NCI-H82 (cell line): ENCODE data around the gene RAD51B.
"Not testable (repeated sequence)": the region's sequence is repeated elsewhere in the genome, so short reads cannot be mapped to it uniquely, and the experiment has no call there.

Experiments
- DNase-seq: peaks from one replicate; lab custom pipeline; 2025; lab: John Stamatoyannopoulos, UW

The RAD51B gene

DNA sequence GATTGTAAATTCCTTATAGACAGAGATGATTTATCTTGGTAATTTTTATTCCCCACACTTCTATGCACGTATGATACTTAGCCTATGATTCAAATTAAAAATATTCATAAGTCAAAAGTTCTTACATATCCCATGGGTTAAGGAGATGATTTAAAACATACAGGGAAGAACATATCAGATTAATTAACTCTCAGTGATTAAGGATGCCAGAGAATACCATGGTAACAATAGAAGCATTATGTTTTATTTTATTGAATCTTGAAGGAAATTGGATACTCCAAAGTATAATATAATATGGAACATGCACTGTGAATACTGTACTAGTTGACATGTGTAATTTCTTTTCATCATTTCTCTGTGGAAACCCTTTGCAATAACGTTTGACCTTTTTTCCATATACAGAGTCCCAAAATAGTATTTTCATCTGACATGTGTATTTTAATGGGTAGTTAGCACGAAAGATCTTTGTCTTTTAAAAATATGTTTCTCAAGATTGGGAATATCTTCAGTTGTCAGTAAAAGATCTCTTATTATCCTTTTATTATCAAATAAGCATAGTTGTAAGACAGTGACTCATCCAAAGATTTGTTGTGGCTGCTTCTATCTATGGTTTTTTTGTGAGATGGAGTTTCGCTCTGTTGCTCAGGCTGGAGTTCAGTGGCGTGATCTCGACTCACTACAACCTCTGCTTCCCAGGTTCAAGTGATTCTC lies 166.7 kb downstream of the RAD51B start:
- no peak for DNase-seq

DNA sequence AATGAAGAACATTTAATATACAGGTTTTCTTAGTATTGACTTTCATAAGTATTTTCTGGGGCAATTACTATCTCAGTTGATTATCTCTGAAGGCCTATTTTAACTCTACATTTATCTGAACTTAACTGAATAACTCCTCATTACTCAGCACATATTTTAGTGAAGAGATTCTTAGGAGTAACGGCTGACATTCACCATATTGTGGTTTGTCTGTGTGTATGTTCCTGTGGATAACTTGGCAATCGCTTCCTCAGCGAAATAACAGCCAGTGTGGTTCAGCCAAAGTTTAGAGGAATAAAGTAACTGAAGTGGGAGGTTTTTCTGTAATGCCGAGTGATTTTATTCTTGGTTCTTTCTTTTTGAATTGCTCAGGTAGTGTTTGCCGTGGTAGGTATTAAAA lies 168.0 kb downstream of the RAD51B start:
- DNase-seq = no peak

DNA sequence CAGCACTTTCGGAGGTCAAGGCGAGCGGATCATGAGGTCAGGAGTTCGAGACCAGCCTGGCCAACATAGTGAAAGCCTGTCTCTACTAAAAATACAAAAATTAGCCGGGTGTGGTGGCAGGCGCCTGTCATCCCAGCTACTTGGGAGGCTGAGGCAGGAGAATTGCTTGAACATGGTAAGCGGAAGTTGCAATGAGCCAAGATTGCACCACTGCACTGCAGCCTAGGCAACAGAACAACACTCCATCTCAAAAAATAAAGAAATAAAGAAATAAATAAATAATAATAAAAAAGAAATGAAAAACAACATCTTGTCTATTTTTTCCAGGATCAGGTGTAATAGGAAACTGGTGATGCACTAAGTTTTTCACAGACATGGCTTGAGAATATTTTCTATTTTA lies 168.6 kb downstream of the RAD51B start:
- not testable (repeated sequence) for DNase-seq

DNA sequence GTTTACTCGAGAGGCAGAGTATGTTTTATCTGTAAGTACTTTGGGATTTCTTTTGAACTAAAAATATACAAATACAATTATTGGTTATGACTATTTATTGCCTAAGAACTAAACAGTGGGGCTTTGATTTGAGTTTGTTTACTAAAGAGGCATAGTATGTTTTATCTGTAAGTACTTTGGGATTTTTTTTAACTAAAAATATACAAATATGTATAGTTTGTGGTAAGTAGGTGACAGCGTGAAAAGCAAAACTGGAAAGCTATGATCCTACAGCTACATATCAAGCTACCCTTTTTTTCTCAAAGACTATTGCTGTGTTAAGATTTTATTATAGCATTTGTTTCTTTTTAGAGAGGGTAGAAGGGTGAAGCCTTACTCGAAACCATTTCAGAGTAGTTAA lies 171.0 kb downstream of the RAD51B start:
- DNase-seq = no peak

DNA sequence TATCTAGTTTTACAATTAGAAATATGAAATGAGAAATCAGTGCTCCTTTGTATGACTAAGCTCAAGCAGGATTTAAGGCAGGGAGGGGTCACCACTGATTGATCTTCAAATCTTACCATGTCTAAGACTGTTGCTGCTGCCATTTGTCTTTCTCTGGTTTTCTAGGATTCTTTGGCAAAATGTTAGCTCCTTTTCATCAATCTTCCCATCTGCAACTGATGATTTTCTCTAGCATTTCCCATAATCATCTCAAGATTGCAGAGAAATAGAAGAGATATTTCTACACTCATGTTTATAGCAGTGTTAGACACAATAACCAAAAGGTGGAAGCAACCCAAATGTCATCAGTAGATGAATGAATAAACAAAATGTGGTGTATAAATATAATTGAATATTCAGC lies 175.0 kb downstream of the RAD51B start:
- DNase-seq = no peak

DNA sequence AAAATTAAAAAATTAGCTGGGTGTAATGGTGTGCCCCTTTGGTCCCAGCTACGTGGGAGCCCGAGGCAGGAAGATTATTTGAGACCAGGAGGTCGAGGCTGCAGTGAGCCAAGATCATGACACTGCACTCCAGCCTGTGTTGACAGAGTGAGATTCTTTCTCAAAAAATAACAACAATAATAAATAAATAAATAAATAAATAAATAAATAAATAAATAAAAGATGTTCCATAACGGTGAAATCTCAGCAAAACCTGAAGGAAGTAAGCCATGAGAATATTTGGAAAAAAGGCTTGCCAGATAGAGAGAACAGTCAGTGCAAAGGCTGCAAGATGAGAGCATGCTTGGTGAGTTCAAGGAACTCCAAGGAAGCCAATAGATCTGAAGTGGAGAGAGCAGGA lies 176.7 kb downstream of the RAD51B start:
- DNase-seq = no peak

DNA sequence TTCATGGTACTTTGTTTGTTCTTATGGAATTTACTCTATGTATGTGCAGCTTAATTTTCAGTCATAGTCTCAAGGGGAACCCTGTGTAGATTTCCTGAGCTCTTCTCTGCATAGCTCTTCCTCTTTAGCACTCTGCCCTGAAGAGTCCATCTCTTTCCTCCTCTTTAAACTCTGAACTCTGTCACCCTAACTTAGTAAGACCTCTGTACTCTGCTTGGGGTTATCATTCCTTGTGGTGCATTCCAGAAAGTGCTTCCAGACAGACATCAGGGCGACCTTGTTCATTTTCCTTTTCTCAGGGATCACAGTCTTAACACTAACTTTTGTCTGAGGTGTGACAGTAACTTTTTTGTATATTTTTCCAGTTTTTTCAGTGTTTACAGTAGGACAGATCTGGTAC lies 179.3 kb downstream of the RAD51B start:
- no peak for DNase-seq

DNA sequence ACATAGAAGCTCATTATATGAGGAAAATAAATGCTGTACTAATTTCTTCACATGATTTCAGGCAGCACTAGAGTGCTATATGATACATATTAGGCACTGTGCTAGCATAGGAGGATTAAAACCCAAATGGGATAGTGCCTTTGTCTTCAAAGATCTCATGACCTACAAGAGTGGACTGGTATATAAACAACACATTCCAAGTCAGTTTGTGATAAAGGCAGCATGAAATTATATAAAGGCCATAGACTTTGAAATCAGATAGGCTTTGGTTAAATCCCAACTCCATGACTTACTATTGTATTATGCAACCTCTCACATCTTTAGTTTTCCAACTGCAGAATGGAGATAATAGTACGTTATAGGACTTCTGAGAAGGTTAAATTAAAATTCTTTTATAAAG lies 179.7 kb downstream of the RAD51B start:
- DNase-seq = no peak

DNA sequence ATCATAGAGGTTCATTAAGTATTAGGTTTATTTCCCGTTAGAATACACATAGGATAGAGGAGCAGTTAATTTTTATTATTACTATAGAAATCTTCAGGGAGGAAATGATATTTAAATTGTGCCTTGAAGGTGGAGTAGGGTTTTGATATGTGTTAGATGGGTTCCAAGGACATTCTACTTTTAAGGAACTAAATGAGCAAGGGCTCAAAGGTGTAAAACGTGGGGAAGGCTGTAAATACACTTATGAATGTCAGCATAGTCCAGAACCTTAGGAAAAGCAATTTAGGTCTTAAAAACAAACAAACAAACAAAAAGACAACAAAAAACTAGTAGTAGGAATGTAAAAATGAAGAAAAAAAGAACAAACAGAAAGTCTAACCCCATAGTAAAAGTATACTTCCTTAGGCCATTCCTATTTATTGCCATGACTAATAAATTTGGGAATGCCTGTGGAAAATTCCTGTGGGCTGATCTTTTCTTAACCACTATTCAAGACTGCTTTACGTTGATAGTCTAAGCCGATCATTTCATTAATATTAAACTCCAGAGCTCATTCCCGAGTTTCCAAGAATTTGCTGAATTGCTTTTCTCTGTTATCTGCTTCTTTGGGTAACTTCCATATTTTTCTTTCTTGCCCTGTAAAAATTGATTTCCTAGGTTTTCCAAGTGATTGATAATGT lies 180.3 kb downstream of the RAD51B start:
- DNase-seq = no peak

DNA sequence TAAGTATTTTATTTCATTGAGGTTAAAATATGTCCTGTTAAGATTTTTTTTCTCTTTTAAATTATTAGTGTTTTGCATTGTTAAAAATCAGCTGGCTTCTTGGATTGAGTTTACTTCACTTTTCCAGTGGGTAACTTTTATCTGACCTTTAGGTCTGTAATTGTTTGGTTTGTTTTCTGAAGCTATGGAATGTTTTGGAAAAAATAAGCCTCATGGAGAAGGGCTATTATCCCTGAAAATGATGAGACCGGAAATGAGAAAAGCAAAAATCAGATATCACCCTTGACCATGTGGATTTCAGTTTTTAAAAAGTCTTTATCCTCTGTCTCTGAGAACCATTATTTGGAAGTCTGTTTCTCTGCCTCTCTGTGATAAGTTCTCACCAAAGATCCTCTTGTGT lies 180.9 kb downstream of the RAD51B start:
- no peak for DNase-seq

DNA sequence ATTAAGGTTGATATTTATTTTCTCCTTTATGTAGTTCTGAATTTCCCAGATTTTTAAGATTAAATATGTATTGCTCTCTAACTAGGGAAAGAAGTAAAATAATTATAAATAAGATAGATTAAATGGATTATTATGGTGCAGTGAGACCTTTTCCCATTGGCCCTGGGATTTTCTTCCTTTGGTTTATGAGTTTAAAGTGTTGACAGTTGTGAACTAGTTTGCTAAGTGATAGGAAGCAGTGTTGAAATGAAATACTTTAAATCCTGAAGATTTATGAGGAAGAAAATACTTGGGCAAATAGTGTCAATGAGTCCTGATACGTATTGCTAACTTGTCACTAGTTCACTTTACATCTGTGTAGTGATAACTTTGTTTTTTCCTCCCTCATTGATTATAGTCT lies 188.9 kb downstream of the RAD51B start:
- DNase-seq = no peak

DNA sequence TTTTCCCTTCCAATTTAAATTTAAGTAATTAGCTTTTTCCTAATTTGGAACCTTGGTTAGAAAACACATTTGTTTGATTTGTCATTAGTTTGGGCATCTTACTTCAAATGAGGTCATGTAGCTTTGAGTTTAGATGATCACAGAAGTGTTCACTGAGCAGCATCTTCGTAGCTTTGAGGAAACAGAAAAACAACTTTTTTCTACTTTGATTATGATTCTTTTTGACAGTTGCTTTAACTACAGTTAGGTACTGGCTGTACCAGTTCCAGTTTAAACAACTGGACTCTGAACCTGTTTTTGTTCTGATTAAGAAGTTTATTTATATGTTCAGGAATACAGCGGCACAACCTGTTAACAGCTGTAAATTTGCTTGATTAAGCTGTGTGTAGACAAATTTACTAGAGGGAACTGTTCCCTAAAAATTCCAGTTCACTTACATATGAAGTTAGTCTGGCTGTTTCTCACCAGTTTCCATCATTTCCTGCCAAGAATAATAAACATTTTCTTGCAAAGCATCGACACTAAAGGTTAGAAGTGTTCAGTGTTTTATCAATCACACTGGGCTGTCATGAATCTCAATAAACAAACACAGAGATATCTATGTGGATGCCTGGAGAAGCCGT lies 191.9 kb downstream of the RAD51B start:
- no peak for DNase-seq

DNA sequence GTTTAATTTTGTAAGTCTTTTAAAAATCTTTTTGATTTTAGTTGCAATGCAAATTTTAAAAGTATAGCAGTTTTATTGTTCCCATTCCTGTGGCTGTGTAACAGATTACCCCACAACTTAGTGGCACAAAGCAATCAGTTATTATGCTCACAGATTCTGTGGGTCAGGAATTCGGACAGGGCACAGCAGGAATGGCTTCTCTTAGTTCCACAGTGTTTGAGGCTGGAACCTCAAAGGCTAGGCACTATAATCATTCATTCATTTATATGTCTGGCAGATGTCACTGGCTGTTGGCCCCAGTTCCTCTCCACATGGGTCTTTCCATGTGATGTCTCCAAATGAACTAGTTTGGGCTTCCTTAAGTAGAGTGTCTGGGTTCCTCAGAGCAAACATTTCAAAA lies 193.3 kb downstream of the RAD51B start:
- no peak for DNase-seq

DNA sequence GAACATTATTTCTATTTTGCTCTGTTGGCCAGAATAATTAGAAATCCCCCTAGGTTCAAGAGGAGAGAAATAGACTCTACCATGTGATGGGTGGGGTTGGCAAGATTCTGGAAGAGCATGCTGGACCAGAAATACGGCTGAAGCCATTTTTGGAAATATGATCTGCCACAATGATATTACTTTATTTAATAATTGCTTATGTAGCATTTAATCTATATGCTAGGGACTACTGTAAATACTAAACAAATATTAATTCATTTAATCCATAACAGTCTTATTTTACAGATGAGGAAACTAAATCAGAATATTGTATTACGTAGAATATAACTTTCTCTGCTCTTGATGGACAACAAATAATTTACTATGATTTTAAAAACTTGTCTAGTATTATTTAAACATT lies 193.7 kb downstream of the RAD51B start:
- DNase-seq = no peak

DNA sequence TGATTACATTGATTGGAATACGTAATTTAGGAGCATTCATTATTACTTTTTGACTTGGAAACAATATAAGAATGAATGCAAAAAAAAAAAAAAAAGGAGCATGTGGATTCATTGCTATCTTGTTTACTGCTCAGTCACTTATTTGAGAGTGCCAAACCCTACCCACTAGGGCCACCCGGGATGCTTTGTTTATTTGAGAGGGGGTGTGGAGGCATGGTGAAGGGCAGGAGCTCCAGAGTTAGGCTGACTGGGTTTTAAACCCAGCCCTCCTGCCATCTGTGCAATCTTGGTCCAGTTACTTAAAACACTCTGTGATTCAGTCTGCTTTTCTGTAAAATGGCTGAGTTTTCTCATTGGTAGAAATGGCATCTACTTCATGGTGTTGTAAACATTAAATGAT lies 195.2 kb downstream of the RAD51B start:
- no peak for DNase-seq

DNA sequence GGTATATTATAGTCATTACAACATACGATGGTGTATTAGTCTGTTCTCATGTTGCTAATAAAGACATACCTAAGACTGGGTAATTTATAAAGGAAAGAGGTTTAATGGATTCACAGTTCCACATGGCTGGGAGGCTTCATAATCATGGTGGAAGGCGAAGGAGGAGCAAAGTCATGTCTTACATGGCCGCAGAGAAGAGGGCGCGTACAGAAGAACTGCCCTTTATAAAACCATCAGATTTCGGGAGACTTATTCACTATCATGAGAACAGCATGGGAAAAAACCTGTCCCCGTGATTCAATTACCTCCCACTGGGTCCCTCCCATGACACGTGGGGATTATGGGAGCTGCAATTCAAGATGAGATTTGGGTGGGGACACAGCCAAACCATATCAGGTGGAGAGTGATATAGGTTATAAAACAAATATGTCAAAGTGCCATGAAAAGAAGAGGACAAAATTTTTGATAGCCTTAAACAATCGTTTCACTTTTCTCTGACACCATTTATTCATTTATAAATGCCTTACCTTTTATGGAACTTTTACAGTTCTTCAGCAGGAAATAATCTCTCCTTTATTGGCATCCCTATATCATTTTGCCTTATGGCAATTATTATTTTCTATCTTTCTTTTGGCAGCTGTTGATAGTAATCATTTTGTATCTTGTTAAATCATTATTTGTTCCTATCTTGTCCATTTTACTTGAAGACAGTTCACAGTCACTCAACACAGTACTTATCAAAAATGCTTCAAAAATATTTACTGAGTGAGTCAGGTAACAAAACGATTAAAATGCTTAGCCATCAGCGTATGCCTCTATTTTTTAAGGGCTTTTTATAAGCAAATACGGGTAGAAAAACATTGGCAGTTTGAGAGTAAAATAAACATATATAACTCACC lies 196.0 kb downstream of the RAD51B start:
- no peak for DNase-seq

DNA sequence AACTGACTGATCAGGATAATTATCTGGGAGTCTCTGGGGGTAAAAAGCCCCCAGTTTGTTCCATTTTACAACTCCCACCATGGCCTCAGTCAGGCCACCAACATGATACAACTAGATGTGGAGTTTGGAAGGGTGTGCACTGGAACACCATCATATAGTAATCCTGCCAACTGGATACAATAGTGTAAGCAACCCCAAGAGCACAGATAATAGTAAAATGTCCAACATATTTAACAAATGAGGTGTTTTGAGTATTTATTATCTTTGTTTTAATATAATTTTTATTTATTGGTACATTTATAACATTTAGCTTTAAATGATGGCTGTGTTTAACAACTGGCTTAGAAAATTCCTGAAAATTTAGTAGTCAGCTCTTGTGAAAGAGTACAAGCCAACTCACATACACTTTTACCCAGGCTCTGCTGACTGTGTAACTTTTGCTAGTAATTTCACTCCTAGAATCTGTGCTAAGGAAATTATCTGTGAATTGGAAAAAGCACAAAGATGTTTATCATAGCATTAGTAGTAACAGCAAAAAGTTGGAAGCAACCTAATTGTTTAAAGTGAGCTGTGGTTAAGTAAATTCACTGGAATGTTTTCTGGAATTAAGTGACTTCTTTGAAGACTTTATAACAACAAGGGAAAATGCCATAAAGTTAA lies 196.8 kb downstream of the RAD51B start:
- no peak for DNase-seq

DNA sequence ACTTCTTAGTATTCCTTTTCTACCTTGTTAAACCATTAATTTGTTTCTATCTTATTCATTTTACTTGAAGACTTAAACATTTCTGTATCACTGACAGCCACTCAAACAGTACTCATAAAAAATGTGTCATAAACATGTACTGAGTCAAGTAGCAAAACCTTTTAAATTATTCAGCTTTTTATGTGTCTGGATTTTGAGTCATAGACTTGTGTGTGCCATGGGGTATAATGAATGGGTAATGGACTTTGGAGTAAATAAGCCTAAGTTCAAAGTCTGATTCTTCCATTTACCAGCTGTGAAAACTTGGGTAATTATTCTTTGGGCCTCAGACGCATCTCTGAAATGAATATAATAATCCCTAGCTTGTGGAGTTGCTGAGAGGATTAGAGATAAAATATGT lies 199.0 kb downstream of the RAD51B start:
- DNase-seq = no peak

DNA sequence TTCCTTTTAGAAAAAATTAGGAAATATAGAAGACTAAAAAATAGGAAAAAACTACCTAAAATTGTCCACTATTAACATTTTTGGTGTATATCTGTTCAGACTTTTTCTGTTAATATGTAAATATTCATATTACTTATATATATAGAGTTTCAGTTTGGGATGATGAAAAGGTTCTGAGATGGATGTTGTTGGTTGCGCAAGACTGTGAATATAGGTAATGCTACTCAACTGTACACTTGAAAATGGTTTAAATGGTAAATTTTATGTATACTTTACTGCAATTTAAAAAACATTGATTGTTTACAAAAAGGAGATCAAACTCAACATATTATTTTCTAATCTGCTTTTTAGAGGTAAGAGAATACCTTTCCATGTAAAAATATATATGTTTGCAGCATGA lies 200.9 kb downstream of the RAD51B start:
- DNase-seq = no peak

DNA sequence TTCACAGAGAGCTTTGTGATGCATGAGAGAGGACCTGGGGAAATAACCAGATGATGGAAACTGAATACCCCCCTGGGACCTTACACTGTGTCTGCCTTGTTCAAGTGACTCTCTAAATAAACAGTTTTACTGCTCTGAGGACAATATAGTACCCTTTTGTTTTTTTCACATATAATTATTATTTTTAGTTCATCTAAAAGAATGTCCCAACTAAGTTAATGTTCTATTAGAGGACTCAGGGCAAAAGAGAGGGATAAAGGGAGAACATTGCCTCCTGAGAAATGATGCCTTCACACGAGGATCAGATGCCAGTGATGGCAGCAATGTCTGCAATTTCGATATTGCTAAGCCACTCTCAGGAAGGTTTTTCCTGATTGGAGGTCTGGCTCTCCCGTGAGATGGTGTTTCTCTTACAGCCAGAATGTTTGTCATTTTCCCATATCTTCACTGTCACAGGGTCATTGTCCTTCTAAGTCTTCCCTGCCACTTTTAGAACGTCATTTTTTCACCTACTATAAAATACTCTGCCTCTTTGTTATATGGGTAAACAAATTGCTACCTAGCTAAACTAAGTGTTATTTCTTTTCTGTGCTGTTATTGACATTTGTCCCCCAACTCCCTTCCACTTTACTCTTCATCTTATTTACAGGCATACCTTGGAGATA lies 201.6 kb downstream of the RAD51B start:
- peak; percentile 64 for DNase-seq

DNA sequence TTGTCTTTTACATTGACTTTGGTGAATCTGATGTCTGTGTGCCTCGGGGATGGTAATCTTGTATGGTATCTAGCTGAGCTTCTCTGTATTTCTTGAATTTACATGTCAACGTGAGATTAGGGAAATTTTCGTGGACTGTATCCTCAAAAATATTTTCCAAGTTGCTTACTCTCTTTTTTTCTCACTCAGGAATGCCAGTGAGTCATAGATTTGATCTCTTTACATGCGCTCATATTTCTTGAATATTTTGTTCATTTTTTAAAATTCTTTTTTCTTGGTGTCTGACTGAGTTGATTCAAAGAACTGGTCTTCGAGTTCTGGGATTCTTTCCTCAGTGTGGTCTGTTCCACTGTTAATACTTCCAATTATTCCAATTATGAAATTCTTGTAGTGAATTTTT lies 207.7 kb downstream of the RAD51B start:
- DNase-seq = no peak
